Right atrium auricular region (tissue), 2 donors: ENCODE results near the gene VTN. TPM values are rescaled to one million over a fixed set of nuclear protein-coding genes. Genes with fewer than 3 reads are reported as not detected.

Experiments
- DNase-seq: peaks from one replicate; pipeline ENCODE4 v3.0.0-alpha.2; 2019; ENCODE audit warnings: low spot score
- H3K27ac ChIP-seq, 2 donors: fragments of 200-600 bp; sonication (generic); 1 replicate in 1 of 2; 2 replicates in 1 of 2; pipeline ENCODE4 v1.5.1; 2016 to 2019
- H3K27me3 ChIP-seq, 2 donors: fragments of 200-600 bp; sonication (generic); one replicate each; pipeline versions ENCODE4 v1.5.1 to v1.6.0; 2017 to 2019
- H3K36me3 ChIP-seq: fragments of 200-600 bp; sonication (generic); one replicate; pipeline ENCODE4 v1.5.1; 2016
- H3K4me1 ChIP-seq, 2 donors: fragments of 200-600 bp; sonication (generic); one replicate each; pipeline versions ENCODE4 v1.5.1 to v1.6.0; 2017 to 2019
- H3K4me3 ChIP-seq, 2 donors: fragments of 200-600 bp; sonication (generic); 1 replicate in 1 of 2; 2 replicates in 1 of 2; pipeline ENCODE4 v1.5.1; 2017 to 2019; ENCODE audit warnings: mild to moderate bottlenecking in 1 of 2, moderate library complexity in 1 of 2
- H3K9me3 ChIP-seq, 2 donors: fragments of 200-600 bp; sonication (generic); one replicate each; pipeline ENCODE4 v1.5.1; 2019
- total RNA-seq, 2 donors: library from RNA; depleted of rRNA; stranded (reverse); fragments of >200 nt; gene quantifications; one replicate each; pipeline ENCODE4 v1.1.0, GENCODE V29; 2016
- TF ChIP-seq, protein P1 (sequence below), 2 donors: fragments of 200-600 bp; sonication (generic); IDR thresholded peaks; one replicate each; pipeline ENCODE4 v1.5.1; 2019; ENCODE audit warnings: antibody characterized with exemption in 2 of 2

VTN gene
- total RNA-seq, 2 donors from 2014 or later: 5.4 to 86.7 TPM

DNA sequence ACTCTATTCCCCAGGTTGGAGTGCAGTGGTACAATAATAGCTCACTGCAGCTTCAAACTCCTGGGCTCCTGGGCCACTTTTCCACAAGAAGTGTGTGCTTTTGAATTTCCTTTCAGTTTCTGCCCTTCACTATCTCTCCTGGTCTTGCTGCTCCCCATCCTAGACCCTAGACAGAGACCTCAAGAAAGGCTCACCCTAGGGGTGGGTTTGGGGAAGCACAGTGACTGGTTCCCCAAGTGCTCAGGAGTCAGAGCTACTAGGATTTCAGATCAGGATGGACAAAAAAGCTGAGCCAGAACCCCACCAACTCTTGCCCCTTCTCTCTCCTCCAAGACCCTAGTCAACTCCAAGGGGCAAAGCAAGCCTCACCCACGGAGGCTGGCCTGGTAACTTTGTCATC lies 3.5 kb downstream of the VTN start:
- Histone ChIP-seq H3K4me1 (peaks cover 0 to 16% of the 10 kb centered on the region in 2 donors), H3K4me3 (no peak overlapping the region), H3K36me3 (peaks cover 25% of the 10 kb centered on the region), H3K9me3 (no peaks in the 10 kb centered on the region), H3K27ac (no peak overlapping the region), H3K27me3 (no peaks in the 10 kb centered on the region)
- TF ChIP-seq, protein P1, sequence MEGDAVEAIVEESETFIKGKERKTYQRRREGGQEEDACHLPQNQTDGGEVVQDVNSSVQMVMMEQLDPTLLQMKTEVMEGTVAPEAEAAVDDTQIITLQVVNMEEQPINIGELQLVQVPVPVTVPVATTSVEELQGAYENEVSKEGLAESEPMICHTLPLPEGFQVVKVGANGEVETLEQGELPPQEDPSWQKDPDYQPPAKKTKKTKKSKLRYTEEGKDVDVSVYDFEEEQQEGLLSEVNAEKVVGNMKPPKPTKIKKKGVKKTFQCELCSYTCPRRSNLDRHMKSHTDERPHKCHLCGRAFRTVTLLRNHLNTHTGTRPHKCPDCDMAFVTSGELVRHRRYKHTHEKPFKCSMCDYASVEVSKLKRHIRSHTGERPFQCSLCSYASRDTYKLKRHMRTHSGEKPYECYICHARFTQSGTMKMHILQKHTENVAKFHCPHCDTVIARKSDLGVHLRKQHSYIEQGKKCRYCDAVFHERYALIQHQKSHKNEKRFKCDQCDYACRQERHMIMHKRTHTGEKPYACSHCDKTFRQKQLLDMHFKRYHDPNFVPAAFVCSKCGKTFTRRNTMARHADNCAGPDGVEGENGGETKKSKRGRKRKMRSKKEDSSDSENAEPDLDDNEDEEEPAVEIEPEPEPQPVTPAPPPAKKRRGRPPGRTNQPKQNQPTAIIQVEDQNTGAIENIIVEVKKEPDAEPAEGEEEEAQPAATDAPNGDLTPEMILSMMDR (IDR thresholded peaks at IDR 0.05): no peak
- no peak for DNase-seq

DNA sequence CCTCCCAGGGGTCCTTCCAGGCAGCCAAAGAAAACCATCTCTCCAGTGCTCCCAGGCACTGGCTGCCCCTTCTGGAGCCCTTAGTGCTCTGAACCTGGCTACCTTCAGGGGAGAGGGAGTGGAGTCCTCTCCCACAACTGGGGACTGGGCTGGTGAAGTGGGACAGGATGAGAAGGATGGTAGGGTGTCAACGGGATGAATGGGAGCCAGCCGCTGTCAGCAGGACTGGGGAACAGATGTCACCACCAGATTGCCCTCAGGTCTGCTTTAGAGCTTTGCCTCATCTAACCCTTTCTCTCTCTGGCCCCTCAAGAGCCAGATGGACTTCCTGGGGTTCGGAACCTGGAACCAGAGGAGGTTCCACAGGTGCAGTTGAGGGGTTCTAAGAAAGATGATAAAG lies 4.6 kb downstream of the VTN start:
- H3K9me3 ChIP-seq: no peaks in the 10 kb centered on the region
- no peak overlapping the region for H3K27ac ChIP-seq
- no peak overlapping the region for H3K4me3 ChIP-seq
- no peak for DNase-seq
- peaks cover 0 to 7% of the 10 kb centered on the region in 2 donors for H3K4me1 ChIP-seq
- no peaks in the 10 kb centered on the region for H3K27me3 ChIP-seq
- TF ChIP-seq, protein P1 (IDR thresholded peaks at IDR 0.05): no peak
- H3K36me3 ChIP-seq: peaks cover 36% of the 10 kb centered on the region

DNA sequence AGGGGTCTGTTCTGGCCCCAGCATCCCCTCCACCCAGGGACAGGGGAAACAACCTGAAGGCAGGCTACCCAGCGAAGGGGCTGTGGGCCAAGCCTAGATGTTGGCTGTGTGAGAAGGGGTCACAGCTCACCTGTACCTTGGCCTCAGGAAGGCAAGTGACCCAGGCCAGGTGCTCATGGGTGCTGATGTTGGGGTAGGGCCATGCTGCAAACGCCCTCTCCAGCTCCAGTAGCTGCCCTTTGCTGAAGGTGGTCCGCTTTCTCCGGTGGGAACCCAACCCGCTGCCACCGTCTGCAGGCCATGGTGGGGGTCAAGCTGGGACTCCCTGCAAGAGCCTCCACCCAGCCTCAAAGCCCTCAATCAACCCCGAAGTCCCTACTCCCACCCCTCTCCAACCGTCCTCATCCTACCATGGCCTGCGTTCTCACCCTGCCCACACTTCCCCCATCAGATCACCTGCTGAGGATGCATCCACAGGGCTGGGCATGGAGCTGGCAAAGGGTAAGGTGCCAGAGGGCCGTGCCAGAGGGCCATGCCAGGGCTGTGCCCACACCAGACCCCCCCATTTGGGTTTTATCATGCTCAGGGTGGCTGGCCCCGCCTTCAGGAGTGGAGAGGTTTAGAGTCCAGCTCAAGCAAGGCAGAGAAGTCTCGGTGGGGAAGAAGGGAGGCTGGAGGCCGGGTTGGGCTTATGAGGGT lies 5.3 kb downstream of the VTN start, which contains the start of gene SEBOX:
Gene SEBOX (minus strand): TSS at position 535 of the 699 bp plus-strand sequence. CDS start 48 bp downstream, at position 487.
- Histone ChIP-seq H3K27ac (no peak within 1 kb of the TSS), H3K4me3 (no peak within 1 kb of the TSS), H3K9me3 (no peaks in the 10 kb centered on the region), H3K36me3 (peaks cover 43% of the 10 kb centered on the region), H3K27me3 (no peaks in the 10 kb centered on the region), H3K4me1 (peaks cover 0 to under 1% of the 10 kb centered on the region in 2 donors)
- no peak for DNase-seq
- TF ChIP-seq, protein P1 (IDR thresholded peaks at IDR 0.05): no peak

DNA sequence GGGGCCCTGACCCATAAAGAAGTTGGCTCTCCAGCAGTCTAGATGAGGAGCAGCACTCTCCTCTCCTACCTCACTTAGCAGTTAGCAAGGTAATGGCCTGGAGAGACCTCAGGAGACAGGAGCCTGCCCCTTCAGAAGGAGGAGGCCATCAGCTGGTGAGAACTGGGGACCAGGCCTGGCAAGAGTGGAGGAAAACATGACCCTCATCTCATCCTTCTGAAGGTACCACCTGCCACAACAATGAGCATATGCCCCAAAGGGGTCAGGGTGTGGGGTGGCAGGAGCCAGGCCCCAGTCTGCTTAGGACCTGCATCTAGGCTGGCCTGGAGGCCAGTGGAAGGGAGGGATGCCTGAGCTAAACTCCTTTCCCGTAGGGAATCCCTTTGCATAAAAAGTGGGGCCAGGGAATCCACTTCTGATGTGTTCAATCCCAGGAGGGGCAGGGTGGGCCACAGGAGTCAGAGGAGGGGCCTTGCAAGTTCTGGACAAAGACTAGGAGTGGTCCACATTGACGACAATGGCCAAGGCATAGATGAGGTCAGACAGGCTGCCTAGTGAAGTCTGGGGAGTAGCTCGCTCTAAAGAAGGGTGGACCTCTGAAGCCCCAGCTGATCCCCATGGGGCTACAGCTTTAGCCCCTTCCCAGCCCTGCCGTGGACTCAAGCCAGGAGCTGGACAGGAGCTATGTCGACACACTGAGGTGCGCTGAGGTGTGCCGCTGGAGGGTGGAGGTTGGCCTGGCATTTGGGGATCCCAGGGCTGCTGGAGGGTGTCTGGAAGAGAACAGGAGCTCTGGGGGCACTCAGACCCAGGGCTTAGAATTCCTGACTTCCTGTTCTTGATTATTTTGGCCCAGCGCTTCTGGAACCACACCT lies 6.1 kb downstream of the VTN start:
- Histone ChIP-seq H3K4me3 (no peak overlapping the region), H3K27ac (no peak overlapping the region), H3K9me3 (no peaks in the 10 kb centered on the region), H3K36me3 (peaks cover 51% of the 10 kb centered on the region), H3K4me1 (no peaks in the 10 kb centered on the region), H3K27me3 (no peaks in the 10 kb centered on the region)
- TF ChIP-seq, protein P1 (IDR thresholded peaks at IDR 0.05): no peak
- no peak for DNase-seq

DNA sequence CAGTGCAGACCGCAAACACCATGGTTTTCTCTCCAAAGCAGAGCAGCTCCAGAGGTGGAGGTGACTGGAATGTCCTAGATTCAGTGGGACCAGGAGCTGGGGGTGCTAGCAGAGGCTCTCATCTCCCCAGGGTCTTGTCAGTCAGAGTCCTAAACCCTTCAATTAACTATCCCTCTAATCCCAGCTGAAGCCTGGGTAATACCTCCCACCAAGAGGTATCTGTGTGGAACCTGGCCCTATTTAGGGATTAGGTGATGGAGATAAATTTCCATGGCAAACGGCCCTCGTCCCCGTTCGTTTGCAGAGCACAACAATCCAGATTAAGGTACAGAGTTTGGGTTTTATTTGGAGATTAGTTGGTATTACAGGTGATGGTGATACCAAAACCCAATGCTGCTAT lies 6.9 kb downstream of the VTN start:
- TF ChIP-seq, protein P1 (IDR thresholded peaks at IDR 0.05): no peak
- peaks cover 51% of the 10 kb centered on the region for H3K36me3 ChIP-seq

More for the DNA sequence above, 6.9 kb downstream of the VTN start:
- Histone ChIP-seq H3K27ac (no peak overlapping the region), H3K4me1 (peaks cover 0 to 7% of the 10 kb centered on the region in 2 donors), H3K27me3 (no peaks in the 10 kb centered on the region), H3K9me3 (no peaks in the 10 kb centered on the region), H3K4me3 (no peak overlapping the region)
- no peak for DNase-seq
